Adipose tissue (tissue), 3 donors: ENCODE measurements around the gene POU3F3. TPM values are rescaled to one million over a fixed set of nuclear protein-coding genes. Genes with fewer than 3 reads are reported as not detected.

Experiments
- H3K27ac ChIP-seq: one replicate; pipeline ENCODE4 v1.5.1; 2013; ENCODE audit warnings: low read depth, low read length
- WGBS, 3 donors: extraction: QIAGEN DNeasy Blood & Tissue Kit; methylation state at CpG; one replicate each; pipeline ENCODE4 v1.1.7; 2013; 5-methylcytosine and 5-hydroxymethylcytosine counted together
- polyA plus RNA-seq, 3 donors: library from polyadenylated mRNA; stranded (reverse); fragments of 200-250 nt; gene quantifications; one replicate each; pipeline ENCODE4 v1.2.3, GENCODE V29; 2013
- donor health status: healthy with polysubstance abuse.
- donor health status: Bipolar disorder and iron deficiency.
- donor health status: healthy.

Gene POU3F3
- under 1 TPM in 1 of 3 donors, not detected in 2; 0.22 TPM for polyA plus RNA-seq

GRCh38 chr2:104853534-104854497 lies at the start of gene POU3F3:
Gene POU3F3 (plus strand): TSS chr2:104854115. CDS start chr2:104855511, 1,396 bp downstream.
- 2 to 3% (median 2%) methylated on average over 63 to 65 of the region's 65 CpGs for WGBS, 3 donors
- H3K27ac ChIP-seq: no peak within 1 kb of the TSS

GRCh38 chr2:104804148-104804890 lies 49.6 kb upstream of the POU3F3 start:
- 71 to 89% (median 85%) methylated on average over 6 of the region's 6 CpGs for WGBS, 3 donors
- H3K27ac ChIP-seq: no peak overlapping the region

- H3K27ac ChIP-seq: no peak overlapping the region
- WGBS, 3 donors: 36 to 71% (median 47%) methylated on average over 1 of the region's 1 CpG
Measured at GRCh38 chr2:104812286-104812685, 41.6 kb upstream of the POU3F3 start.

- H3K27ac ChIP-seq: no peak overlapping the region
- 75 to 86% (median 84%) methylated on average over 5 of the region's 5 CpGs for WGBS, 3 donors
Measured at GRCh38 chr2:104816143-104816542, 37.8 kb upstream of the POU3F3 start.

GRCh38 chr2:104818264-104818663 lies 35.7 kb upstream of the POU3F3 start:
- WGBS, 3 donors: 65 to 87% (median 82%) methylated on average over 6 of the region's 6 CpGs
- no peak overlapping the region for H3K27ac ChIP-seq

- WGBS, 3 donors: 65 to 71% (median 67%) methylated on average over 3 of the region's 3 CpGs
- no peak overlapping the region for H3K27ac ChIP-seq
Measured at GRCh38 chr2:104820126-104820525, 33.8 kb upstream of the POU3F3 start.

GRCh38 chr2:104825124-104825865 lies 28.6 kb upstream of the POU3F3 start:
- H3K27ac ChIP-seq: no peak overlapping the region
- 67 to 80% (median 70%) methylated on average over 3 of the region's 3 CpGs for WGBS, 3 donors

GRCh38 chr2:104826016-104826415 lies 27.9 kb upstream of the POU3F3 start:
- 63 to 75% (median 71%) methylated on average over 2 of the region's 2 CpGs for WGBS, 3 donors
- H3K27ac ChIP-seq: no peak overlapping the region

GRCh38 chr2:104831742-104832141 lies 22.2 kb upstream of the POU3F3 start:
- 68 to 89% (median 71%) methylated on average over 1 of the region's 1 CpG for WGBS, 3 donors
- no peak overlapping the region for H3K27ac ChIP-seq

GRCh38 chr2:104834431-104835153 lies 19.3 kb upstream of the POU3F3 start:
- no peak overlapping the region for H3K27ac ChIP-seq
- WGBS, 3 donors: 72 to 88% (median 84%) methylated on average over 17 of the region's 17 CpGs

- WGBS, 3 donors: 60 to 80% (median 79%) methylated on average over 3 of the region's 3 CpGs
- H3K27ac ChIP-seq: no peak overlapping the region
Measured at GRCh38 chr2:104836265-104836664, 17.6 kb upstream of the POU3F3 start.

- 77 to 88% (median 84%) methylated on average over 1 of the region's 1 CpG for WGBS, 3 donors
- H3K27ac ChIP-seq: no peak overlapping the region
Measured at GRCh38 chr2:104836841-104837240, 17.1 kb upstream of the POU3F3 start.

GRCh38 chr2:104840156-104840555 lies 13.8 kb upstream of the POU3F3 start:
- WGBS, 3 donors: 87 to 89% (median 88%) methylated on average over 1 of the region's 1 CpG

GRCh38 chr2:104840893-104841585 lies 12.9 kb upstream of the POU3F3 start:
- H3K27ac ChIP-seq: no peak overlapping the region
- 78 to 93% (median 84%) methylated on average over 2 of the region's 2 CpGs for WGBS, 3 donors

More at GRCh38 chr2:104840156-104840555, 13.8 kb upstream of the POU3F3 start:
- H3K27ac ChIP-seq: no peak overlapping the region

- 57 to 77% (median 72%) methylated on average over 2 of the region's 2 CpGs for WGBS, 3 donors
- no peak overlapping the region for H3K27ac ChIP-seq
Measured at GRCh38 chr2:104841744-104842143, 12.2 kb upstream of the POU3F3 start.

- no peak overlapping the region for H3K27ac ChIP-seq
- 1 to 4% (median 1%) methylated on average over 52 to 56 of the region's 56 CpGs for WGBS, 3 donors
Measured at GRCh38 chr2:104844807-104845551, 8.9 kb upstream of the POU3F3 start.

- WGBS, 3 donors: 3 to 10% (median 6%) methylated on average over 13 of the region's 13 CpGs
- no peak overlapping the region for H3K27ac ChIP-seq
Measured at GRCh38 chr2:104845552-104845931, 8.4 kb upstream of the POU3F3 start.
